K562 (cell line): ENCODE data around the gene HSF4. TPM values are rescaled to one million over a fixed set of nuclear protein-coding genes. Genes with fewer than 3 reads are reported as not detected.

Experiments
- ATF7 ChIP-seq: fragments of 450-650 bp; IDR thresholded peaks from 2 replicates; pipeline ENCODE4 v1.7.1; 2014; ENCODE audit warnings: mild to moderate bottlenecking, moderate library complexity
- FOXJ2 ChIP-seq: fragments of 200-800 bp; sonication (Bioruptor generic); IDR thresholded peaks from 2 replicates; pipeline ENCODE4 v1.6.1; 2016; ENCODE audit warnings: missing genetic modification characterization, missing compliant biosample characterization
- FUS ChIP-seq: fragments of 200-400 bp; formaldehyde crosslinking; optimal IDR thresholded peaks from 2 replicates; pipeline ENCODE3; 2017; ENCODE audit warnings: low read depth, low read length
- GATAD2B ChIP-seq: fragments of 450-650 bp; IDR thresholded peaks from 2 replicates; pipeline ENCODE4 v1.6.1; 2017; ENCODE audit warnings: mild to moderate bottlenecking, borderline replicate concordance
- GTF2E2 ChIP-seq: fragments of 200-800 bp; sonication (Bioruptor generic); IDR thresholded peaks from 2 replicates; pipeline ENCODE4 v1.6.1; 2016; ENCODE audit warnings: missing genetic modification characterization, missing compliant biosample characterization
- JUN ChIP-seq, 2 experiments: sonication (generic) in 1 of 2; formaldehyde crosslinking in 1 of 2; IDR thresholded peaks; 2 replicates each; pipeline versions ENCODE4 v1.6.1 to v1.8.0; 2012 to 2022; ENCODE audit warnings: borderline replicate concordance in 2 of 2, mild to moderate bottlenecking in 2 of 2, improper control_type of control experiment in 1 of 2, low read depth in 1 of 2, low read length in 1 of 2, missing genetic modification reagents in 1 of 2
- NR4A1 ChIP-seq, 2 experiments: fragments of 250-450 bp in 1 of 2; fragments of 450-650 bp in 1 of 2; sonication (Bioruptor Pico) in 1 of 2; IDR thresholded peaks; 2 replicates each; pipeline versions ENCODE4 v1.4.0 to v1.6.1; 2016 to 2020; ENCODE audit warnings: mild to moderate bottlenecking in 2 of 2, missing compliant biosample characterization in 1 of 2, missing genetic modification characterization in 1 of 2, moderate library complexity in 1 of 2
- SAFB2 ChIP-seq: fragments of 200-400 bp; formaldehyde crosslinking; IDR thresholded peaks from 2 replicates; pipeline ENCODE4 v1.6.1; 2018; ENCODE audit warnings: borderline replicate concordance, low read length, low read depth, moderate library complexity; ENCODE audit not compliant: severe bottlenecking
- SNIP1 ChIP-seq: fragments of 450-650 bp; IDR thresholded peaks from 2 replicates; pipeline ENCODE4 v1.7.1; 2017; ENCODE audit warnings: low read depth, mild to moderate bottlenecking
- TGIF2 ChIP-seq: sonication (generic); formaldehyde crosslinking; IDR thresholded peaks from 2 replicates; pipeline ENCODE4 v1.8.1; 2022; ENCODE audit warnings: mild to moderate bottlenecking, missing genetic modification reagents, moderate library complexity
- polyA plus RNA-seq, 8 experiments: library from polyadenylated mRNA; depleted of rRNA in 4 of 8; stranded (reverse) in 5 of 8; unstranded in 3 of 8; fragments of >200 nt; fragmentation: Nextera tagmentation in 2 of 8; fragmentation: Illumina TruSeq in 1 of 8; extraction: Ambion mirVana in 2 of 8; extraction: Trizol in 1 of 8; gene quantifications; 2 replicates each; pipeline versions ENCODE4 v1.2.1 to v1.2.3, GENCODE V29; 2011 to 2014; ENCODE audit warnings: inconsistent platforms in 1 of 8, missing spikeins in 1 of 8
- total RNA-seq, 7 experiments: library from RNA; depleted of rRNA in 6 of 7; stranded (reverse); fragments of >200 nt in 6 of 7; fragmentation: Illumina TruSeq in 2 of 7; extraction: Trizol in 2 of 7; gene quantifications; 2 replicates each; pipeline versions ENCODE4 v1.2.1 to v1.2.3, GENCODE V29; 2011 to 2021; ENCODE audit warnings: low replicate concordance in 1 of 7
- TF ChIP-seq, protein P1 (sequence below), 2 experiments: fragments of 450-650 bp; formaldehyde crosslinking in 1 of 2; IDR thresholded peaks; 2 replicates each; pipeline versions ENCODE4 v1.4.0 to v1.6.1; 2014 to 2020; ENCODE audit warnings: mild to moderate bottlenecking in 2 of 2, borderline replicate concordance in 1 of 2, low read depth in 1 of 2
- TF ChIP-seq, protein P2 (sequence below): fragments of 250-450 bp; sonication (Bioruptor Pico); IDR thresholded peaks from 2 replicates; pipeline ENCODE4 v1.6.1; 2021; ENCODE audit warnings: mild to moderate bottlenecking

HSF4 gene
- total and polyA plus RNA-seq, 9 of the 15 experiments (the other 6 are each of a cell fraction or from before 2014, with no cell fraction given) = 0.50 to 35.4 (median 8.8) TPM; not detected in 1

DNA sequence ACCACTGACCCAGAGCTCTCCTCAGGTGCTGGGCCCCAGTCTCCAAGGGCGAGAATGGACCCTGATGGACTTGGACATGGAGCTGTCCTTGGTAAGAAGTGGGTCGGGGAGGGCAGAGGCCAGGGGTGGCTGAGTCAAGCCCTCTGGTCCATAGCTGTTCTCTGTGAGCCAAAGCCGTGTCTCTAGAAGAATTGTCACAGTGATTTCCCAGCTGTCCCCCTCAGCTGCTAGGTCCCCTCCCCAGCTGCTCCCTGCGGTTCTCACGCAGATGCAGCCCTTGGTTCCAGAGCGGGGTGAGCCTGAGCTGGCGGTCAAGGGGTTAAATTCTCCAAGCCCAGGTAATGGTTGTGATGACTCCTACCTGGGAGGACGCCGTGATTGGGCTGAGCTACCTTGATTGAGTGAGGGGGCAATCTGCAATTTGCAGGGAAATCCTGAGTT is 4.5 kb downstream of the HSF4 start (continued):
- TF ChIP-seq, protein P1, sequence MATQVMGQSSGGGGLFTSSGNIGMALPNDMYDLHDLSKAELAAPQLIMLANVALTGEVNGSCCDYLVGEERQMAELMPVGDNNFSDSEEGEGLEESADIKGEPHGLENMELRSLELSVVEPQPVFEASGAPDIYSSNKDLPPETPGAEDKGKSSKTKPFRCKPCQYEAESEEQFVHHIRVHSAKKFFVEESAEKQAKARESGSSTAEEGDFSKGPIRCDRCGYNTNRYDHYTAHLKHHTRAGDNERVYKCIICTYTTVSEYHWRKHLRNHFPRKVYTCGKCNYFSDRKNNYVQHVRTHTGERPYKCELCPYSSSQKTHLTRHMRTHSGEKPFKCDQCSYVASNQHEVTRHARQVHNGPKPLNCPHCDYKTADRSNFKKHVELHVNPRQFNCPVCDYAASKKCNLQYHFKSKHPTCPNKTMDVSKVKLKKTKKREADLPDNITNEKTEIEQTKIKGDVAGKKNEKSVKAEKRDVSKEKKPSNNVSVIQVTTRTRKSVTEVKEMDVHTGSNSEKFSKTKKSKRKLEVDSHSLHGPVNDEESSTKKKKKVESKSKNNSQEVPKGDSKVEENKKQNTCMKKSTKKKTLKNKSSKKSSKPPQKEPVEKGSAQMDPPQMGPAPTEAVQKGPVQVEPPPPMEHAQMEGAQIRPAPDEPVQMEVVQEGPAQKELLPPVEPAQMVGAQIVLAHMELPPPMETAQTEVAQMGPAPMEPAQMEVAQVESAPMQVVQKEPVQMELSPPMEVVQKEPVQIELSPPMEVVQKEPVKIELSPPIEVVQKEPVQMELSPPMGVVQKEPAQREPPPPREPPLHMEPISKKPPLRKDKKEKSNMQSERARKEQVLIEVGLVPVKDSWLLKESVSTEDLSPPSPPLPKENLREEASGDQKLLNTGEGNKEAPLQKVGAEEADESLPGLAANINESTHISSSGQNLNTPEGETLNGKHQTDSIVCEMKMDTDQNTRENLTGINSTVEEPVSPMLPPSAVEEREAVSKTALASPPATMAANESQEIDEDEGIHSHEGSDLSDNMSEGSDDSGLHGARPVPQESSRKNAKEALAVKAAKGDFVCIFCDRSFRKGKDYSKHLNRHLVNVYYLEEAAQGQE (IDR thresholded peaks at IDR 0.05; ENCODE audit: borderline replicate concordance) = peak; percentile 58
- TF ChIP-seq, protein P1 (CRISPR knock-in tag; IDR thresholded peaks at IDR 0.05; ENCODE audit: low read depth) = no peak
- TF ChIP-seq, protein P2, sequence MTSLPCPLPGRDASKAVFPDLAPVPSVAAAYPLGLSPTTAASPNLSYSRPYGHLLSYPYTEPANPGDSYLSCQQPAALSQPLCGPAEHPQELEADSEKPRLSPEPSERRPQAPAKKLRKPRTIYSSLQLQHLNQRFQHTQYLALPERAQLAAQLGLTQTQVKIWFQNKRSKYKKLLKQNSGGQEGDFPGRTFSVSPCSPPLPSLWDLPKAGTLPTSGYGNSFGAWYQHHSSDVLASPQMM = no peak
- TF ChIP-seq SNIP1 (no peak), TGIF2 (CRISPR knock-in tag) (no peak), GTF2E2 (tag) (no peak), GATAD2B (no peak), NR4A1 (CRISPR knock-in tag; IDR thresholded peaks at IDR 0.05) (no peak), NR4A1 (tag; IDR thresholded peaks at IDR 0.05) (no peak), FUS (no peak), FOXJ2 (no peak), JUN (IDR thresholded peaks at IDR 0.05; ENCODE audit: borderline replicate concordance, low read depth, low read length) (no peak), JUN (CRISPR knock-in tag; IDR thresholded peaks at IDR 0.05; ENCODE audit: borderline replicate concordance) (0 out of 2 replicates have a peak, but pooled peaks have one; percentile 33), ATF7 (no peak), SAFB2 (no peak)
